Stimulated activated memory B cell treated with anti-CD40 and anti-IgM and Interleukin-4, amounts not matched to agents 10 μg/mL and 1 μg/mL and 100 μg/mL, for 72 hours (primary cell): ENCODE measurements around the gene MAML3.

Experiments used
- ATAC-seq: fragments of 150-1000 bp; cut with Tn5 transposase; 2 replicates; pipeline ENCODE4 v1.10.0; 2021
- H3K27ac Mint-ChIP-seq: one replicate; pipeline ENCODE4 v1.8.0; 2022; ENCODE audit warnings: mild to moderate bottlenecking, mixed read lengths
- H3K27me3 Mint-ChIP-seq: one replicate; pipeline ENCODE4 v1.8.0; 2022; ENCODE audit warnings: mixed read lengths
- H3K36me3 Mint-ChIP-seq: one replicate; pipeline ENCODE4 v1.8.0; 2022; ENCODE audit warnings: mixed read lengths
- H3K4me1 Mint-ChIP-seq: one replicate; pipeline ENCODE4 v1.8.0; 2022; ENCODE audit warnings: mixed read lengths
- H3K4me3 Mint-ChIP-seq: one replicate; pipeline ENCODE4 v1.8.0; 2022; ENCODE audit warnings: mild to moderate bottlenecking, moderate library complexity, mixed read lengths
- H3K9me3 Mint-ChIP-seq: one replicate; pipeline ENCODE4 v1.8.0; 2022; ENCODE audit warnings: mixed read lengths

The MAML3 gene

DNA sequence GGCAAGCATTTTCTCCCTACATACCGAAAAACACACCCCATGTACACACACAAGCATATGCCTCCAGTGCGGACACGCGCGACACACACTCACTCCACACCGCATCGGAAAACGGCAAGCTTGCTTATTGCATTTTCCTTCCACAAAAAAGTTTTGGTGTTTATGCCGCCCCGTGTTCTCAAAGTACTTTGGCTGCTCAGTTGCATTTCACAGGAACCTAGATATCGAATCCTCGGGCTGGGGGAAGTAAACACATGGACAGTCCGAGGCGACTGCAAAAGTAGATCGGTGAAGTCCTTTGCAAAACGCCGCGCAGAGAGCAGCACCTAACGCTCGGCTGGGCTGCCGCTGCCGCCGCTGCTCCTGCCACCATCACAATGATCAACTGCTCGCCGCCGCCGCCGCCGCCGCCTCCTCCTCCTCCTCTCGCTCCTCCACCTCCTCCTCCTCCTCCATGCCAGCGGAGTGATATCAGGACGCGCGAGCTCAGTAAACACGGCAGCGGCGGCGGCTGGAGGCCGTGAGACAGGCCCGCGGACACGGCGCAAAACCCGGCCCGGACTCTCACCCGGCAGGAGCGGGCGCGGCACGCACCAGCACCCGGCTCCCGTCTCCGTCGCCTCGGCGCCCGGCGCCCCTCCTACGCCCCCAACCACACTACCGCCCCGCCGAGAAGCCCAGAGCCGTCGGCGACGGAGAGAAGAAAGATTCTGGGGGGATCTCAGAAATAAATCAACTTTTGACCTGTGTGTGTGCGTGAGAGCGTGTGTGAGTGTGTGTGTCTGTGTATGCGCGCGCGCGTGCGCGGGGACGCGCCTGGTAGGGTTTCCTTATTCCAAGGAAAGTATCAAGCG, at the start of gene MAML3:
MAML3 (minus strand) TSS at position 467 of the 854 bp plus-strand sequence. CDS start 857 bp downstream, outside the sequence.
- H3K36me3 Mint-ChIP-seq, result no peaks in the 10 kb centered on the region
- peak within 1 kb of the TSS; percentile 80 for H3K4me3 Mint-ChIP-seq
- peaks cover 64% of the 10 kb centered on the region for H3K27me3 Mint-ChIP-seq
- H3K9me3 Mint-ChIP-seq, result no peaks in the 10 kb centered on the region
- H3K4me1 Mint-ChIP-seq, result peaks cover 35% of the 10 kb centered on the region
- H3K27ac Mint-ChIP-seq, result peak within 1 kb of the TSS; percentile 17
- ATAC-seq, result no peak

DNA sequence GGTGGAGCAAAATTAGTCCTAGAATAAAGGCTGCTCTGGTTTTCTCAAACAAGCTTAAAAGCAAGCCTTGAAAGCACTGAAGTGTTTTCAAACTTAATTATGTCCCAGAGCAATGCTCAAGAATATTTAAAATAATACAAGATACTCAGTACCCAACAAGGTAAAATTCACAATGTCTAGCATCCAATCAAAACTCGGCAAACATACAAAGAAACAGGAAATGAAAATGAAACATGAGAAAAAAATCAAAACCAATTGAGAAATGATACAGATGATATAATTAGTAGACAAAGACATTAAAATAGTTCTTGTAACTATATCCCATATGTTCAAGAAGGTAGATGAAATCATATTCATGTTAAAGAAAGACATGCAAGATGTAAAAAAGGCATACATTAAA, 45.0 kb upstream of the MAML3 start:
- Mint-ChIP-seq H3K36me3 (no peaks in the 10 kb centered on the region), H3K27ac (no peak overlapping the region), H3K4me3 (no peak overlapping the region), H3K4me1 (no peaks in the 10 kb centered on the region), H3K27me3 (peaks cover 55% of the 10 kb centered on the region), H3K9me3 (peaks cover 23% of the 10 kb centered on the region)
- no peak for ATAC-seq

DNA sequence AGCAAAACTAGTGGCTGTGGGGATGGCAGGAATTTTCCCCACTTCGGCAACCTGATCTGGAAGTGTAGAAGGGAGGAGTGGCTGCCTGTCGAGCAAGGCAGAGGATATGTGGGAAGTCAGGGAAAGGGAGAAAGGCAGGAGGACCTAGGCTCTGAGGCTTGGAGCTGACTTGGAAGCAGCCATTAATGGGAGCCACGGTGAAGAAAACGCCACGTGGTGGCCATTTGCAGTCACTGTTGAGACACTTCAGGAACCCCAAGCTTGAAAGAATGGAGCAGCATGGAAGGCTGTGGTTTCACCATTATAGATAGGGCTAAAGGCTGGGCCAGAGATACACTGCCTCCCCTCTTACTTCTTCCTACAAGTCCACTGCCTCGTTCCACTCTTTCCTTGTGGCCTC, 41.8 kb upstream of the MAML3 start:
- Mint-ChIP-seq H3K27ac (no peak overlapping the region), H3K36me3 (no peaks in the 10 kb centered on the region), H3K4me3 (no peak overlapping the region), H3K9me3 (peaks cover 17% of the 10 kb centered on the region), H3K4me1 (no peaks in the 10 kb centered on the region), H3K27me3 (peaks cover 62% of the 10 kb centered on the region)
- no peak for ATAC-seq

DNA sequence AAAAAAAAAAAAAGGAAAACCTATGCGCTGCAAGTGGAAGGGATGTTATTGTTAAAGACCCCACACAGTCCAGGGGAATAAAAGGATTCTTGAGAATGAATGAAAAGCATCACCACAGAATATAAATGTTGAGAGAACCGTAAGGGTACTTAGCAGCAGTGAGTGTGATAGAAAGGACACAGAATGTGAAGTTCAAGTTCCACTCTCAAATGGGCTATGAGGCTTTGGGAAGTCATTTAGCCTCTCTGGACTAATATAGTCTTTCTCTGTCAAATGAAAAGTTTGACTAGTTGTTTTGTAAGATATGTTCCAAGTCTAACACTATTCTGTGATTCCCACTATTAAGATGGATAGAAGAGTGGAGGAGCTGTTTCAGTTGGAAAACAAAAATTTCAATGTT, 35.8 kb upstream of the MAML3 start:
- H3K27ac Mint-ChIP-seq, result no peak overlapping the region
- peaks cover 11% of the 10 kb centered on the region for H3K27me3 Mint-ChIP-seq
- no peaks in the 10 kb centered on the region for H3K9me3 Mint-ChIP-seq
- no peak overlapping the region for H3K4me3 Mint-ChIP-seq
- H3K36me3 Mint-ChIP-seq, result no peaks in the 10 kb centered on the region
- no peak for ATAC-seq
- no peaks in the 10 kb centered on the region for H3K4me1 Mint-ChIP-seq

DNA sequence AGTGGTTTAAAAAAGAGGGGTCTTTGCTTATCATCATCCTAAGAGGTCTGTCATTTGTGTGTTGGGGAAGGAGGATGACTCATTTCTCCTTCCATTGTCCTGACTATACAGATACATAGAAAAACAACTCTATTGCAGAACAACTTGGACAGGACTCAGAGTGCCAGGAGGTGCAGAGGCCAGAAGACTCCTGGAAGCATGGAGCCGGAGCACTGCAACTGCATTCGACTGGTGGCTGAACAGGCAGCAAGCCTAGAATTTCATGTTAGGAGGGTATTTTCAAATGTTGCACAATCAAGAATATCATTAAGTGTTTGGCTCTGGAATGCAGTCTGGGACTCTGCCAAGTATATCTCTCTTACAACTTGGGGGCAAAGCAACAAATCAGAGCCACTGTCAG, 35.0 kb upstream of the MAML3 start:
- Mint-ChIP-seq H3K4me1 (no peaks in the 10 kb centered on the region), H3K4me3 (no peak overlapping the region), H3K27ac (no peak overlapping the region), H3K36me3 (no peaks in the 10 kb centered on the region), H3K9me3 (no peaks in the 10 kb centered on the region), H3K27me3 (peaks cover 8% of the 10 kb centered on the region)
- ATAC-seq, result no peak

DNA sequence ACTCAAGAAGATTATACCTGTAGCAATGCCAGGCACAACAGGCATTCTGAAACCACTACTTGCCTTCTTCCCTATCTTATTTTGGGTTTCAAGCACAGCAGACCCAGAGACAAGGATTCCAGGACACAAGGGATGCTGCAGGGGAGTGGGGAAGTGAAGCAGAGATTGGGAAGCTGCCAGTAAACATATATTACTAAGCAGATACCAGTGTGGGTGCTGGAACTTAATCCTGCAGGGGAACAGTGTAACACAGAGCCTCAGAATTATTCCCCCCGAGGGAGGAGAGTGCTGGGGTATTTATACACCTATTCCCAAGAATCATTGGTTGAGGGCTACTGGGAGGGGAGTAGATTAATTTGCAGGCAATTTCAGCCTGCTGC, 33.3 kb upstream of the MAML3 start:
- H3K36me3 Mint-ChIP-seq, result no peaks in the 10 kb centered on the region
- no peak for ATAC-seq
- H3K4me3 Mint-ChIP-seq, result no peak overlapping the region
- H3K4me1 Mint-ChIP-seq, result no peaks in the 10 kb centered on the region
- no peaks in the 10 kb centered on the region for H3K9me3 Mint-ChIP-seq
- H3K27me3 Mint-ChIP-seq, result no peaks in the 10 kb centered on the region
- H3K27ac Mint-ChIP-seq, result no peak overlapping the region

DNA sequence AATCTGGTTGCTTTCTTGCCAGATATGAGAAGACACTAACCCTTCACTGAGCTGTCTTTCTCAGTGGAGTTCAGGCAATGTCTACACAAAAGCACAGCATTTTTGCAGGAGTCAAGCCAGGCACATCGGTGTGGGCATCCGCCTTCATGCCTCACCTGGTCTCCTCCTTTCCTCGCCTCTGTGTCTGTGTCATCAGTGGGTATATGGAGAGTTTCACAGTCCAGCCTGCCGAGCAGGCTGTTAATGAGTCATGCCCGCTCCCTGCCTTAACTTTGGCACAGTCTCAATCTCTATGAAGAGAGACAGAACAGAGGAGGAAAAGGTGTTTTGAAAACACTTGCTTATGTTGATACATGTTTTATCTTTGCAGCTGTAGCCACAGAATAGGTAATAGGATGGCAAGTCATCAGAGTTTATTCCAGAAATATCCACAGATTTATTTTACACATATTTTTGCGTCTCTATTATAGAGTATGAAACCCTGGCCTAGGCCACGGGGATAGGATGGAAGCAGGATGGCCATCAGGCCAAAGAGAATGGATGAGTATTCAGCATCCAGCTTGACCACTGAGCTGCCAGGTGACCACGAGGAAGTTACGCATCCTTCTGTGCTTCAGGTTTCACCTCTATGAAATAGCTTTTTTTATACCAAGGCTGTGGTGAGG, 32.8 kb upstream of the MAML3 start:
- Mint-ChIP-seq H3K9me3 (no peaks in the 10 kb centered on the region), H3K36me3 (no peaks in the 10 kb centered on the region), H3K27ac (no peak overlapping the region), H3K4me1 (no peaks in the 10 kb centered on the region), H3K4me3 (no peak overlapping the region), H3K27me3 (no peaks in the 10 kb centered on the region)
- ATAC-seq, result no peak

DNA sequence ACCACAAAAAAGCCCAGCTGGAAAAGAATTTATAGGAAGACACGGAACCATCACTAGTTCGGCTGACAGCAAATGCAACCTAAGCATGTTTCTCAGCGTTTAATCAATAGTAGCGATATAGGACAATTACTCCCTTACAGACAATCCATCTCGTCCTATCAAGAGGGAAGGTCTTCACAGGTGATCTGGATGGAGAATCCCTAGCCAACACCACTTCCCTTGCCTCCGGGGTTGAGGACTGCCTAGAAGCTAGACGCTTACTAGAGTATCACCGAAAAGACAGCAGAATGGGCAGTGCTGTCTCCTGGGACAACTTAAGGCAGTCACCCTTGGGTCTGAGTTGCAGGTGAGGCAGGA, 32.1 kb upstream of the MAML3 start:
- Mint-ChIP-seq H3K9me3 (no peaks in the 10 kb centered on the region), H3K4me1 (no peaks in the 10 kb centered on the region), H3K27me3 (peaks cover under 1% of the 10 kb centered on the region), H3K27ac (no peak overlapping the region), H3K4me3 (no peak overlapping the region), H3K36me3 (no peaks in the 10 kb centered on the region)
- ATAC-seq, result no peak

DNA sequence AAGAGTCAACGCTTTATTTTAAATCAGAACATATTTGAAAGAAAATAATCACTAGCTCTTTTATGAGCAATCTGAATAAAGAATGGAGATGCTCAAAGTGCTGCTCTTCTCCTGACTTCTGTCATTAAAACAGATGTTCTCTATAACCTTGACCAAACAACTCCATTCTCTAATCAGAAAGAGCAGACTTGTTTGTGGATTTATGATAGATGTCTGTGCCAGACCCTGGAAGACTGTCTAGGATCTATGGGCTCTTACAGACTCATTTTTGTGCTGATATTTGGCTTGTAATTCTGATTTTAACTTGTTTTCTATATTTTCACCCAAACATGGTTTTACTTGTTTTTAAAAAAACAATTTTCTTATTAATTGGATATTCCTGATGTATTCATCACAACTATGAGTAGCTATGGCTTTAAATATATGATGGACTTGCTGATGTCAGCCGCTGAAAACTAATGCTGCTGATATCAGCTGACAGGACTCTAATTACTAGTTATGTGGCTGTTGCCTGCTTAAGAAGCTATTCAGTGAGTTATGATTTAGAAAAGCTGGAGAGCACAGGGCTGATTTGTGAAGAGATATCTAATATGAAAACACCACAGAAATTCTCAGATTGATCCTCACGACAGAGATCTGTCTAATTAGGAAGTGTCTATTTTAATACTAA, 31.6 kb upstream of the MAML3 start:
- H3K9me3 Mint-ChIP-seq, result no peaks in the 10 kb centered on the region
- no peak overlapping the region for H3K4me3 Mint-ChIP-seq
- ATAC-seq, result no peak
- peaks cover 6% of the 10 kb centered on the region for H3K27me3 Mint-ChIP-seq
- H3K27ac Mint-ChIP-seq, result no peak overlapping the region
- H3K36me3 Mint-ChIP-seq, result no peaks in the 10 kb centered on the region
- no peaks in the 10 kb centered on the region for H3K4me1 Mint-ChIP-seq

DNA sequence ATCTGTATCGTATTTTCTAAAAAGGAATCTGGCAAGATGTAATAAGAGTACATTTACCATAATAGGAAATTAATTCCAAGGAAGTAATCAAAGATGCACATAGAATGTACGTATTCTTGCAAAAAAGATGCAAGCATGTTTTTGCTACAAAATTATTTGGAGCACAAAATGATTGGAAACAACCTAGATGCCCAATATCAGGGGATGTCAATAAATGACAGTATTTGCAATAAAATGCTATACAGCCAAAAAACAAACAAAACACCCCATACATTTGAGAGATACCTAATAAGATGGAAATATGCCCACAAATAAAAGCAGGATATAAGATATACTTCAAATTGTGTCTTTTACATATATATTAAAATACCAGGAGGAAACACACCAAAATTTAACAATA, 29.3 kb upstream of the MAML3 start:
- ATAC-seq, result no peak
- Mint-ChIP-seq H3K27ac (no peak overlapping the region), H3K27me3 (peaks cover 27% of the 10 kb centered on the region), H3K4me3 (no peak overlapping the region), H3K4me1 (no peaks in the 10 kb centered on the region), H3K9me3 (no peaks in the 10 kb centered on the region), H3K36me3 (no peaks in the 10 kb centered on the region)

DNA sequence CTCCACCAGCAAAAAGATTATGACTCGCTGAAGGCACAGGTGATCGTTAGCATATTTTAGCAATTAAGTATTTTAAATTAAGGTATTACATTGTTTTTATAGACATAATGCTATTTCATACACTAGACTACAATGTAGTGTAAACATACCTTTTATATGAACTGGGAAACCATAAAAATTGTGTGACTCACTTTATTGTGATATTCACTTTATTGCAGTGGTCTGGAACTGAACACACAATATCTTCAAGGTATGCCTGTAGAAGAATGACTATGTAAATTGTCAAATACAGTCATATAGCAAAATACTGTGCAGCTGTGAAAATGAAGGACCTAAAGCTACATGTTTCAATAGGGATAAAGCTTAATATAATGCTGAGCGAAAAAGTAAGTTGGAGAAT, 26.6 kb upstream of the MAML3 start:
- Mint-ChIP-seq H3K36me3 (no peaks in the 10 kb centered on the region), H3K4me3 (no peak overlapping the region), H3K27ac (no peak overlapping the region), H3K27me3 (peaks cover 46% of the 10 kb centered on the region), H3K4me1 (no peaks in the 10 kb centered on the region), H3K9me3 (peaks cover 3% of the 10 kb centered on the region)
- ATAC-seq, result no peak

DNA sequence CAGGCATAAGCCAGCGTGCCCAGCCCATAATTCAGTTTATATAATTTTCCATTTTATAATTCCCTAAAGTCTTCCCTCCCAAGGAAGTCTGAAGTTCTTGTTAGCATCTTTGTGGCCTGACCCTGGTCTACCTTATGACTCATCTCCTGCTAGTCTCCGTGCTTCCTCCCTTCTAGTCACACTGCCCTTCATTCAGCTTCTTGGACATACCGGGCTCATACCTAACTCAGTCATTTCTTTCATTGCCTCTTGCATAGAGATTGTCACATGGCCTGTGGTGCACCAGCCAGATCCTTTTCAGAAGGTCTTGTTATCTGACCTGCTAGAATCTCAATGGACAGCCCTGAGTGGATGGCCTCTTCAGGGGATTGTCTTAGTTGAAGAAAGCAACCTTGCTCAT, 22.8 kb upstream of the MAML3 start:
- ATAC-seq, result no peak
- Mint-ChIP-seq H3K4me1 (no peaks in the 10 kb centered on the region), H3K4me3 (no peak overlapping the region)

DNA sequence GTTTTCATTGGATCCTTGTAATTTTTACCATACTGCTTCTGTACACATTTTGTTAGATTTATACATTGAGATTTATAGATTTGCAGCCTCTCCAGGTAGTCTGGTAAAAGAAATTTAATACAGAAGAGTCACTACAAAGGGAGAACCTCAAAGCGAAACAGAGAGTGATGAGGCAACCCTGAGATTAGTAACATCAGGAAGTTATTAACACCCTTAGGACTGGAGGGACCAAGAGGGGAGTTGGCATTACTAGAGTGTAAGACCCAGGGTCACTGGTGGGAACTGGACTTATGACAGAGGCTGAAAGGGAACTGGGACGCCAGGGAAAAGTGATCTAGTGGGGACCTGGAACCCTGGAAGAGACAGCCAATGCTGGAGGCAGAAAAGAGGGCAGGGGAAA, 20.6 kb upstream of the MAML3 start:
- Mint-ChIP-seq H3K36me3 (no peaks in the 10 kb centered on the region), H3K4me1 (no peaks in the 10 kb centered on the region), H3K9me3 (peaks cover 6% of the 10 kb centered on the region), H3K27me3 (peaks cover 48% of the 10 kb centered on the region), H3K4me3 (no peak overlapping the region), H3K27ac (no peak overlapping the region)
- no peak for ATAC-seq

More for the DNA sequence above, 22.8 kb upstream of the MAML3 start:
- H3K27me3 Mint-ChIP-seq, result peaks cover 57% of the 10 kb centered on the region
- no peaks in the 10 kb centered on the region for H3K36me3 Mint-ChIP-seq
- H3K27ac Mint-ChIP-seq, result no peak overlapping the region
- H3K9me3 Mint-ChIP-seq, result peaks cover 3% of the 10 kb centered on the region

DNA sequence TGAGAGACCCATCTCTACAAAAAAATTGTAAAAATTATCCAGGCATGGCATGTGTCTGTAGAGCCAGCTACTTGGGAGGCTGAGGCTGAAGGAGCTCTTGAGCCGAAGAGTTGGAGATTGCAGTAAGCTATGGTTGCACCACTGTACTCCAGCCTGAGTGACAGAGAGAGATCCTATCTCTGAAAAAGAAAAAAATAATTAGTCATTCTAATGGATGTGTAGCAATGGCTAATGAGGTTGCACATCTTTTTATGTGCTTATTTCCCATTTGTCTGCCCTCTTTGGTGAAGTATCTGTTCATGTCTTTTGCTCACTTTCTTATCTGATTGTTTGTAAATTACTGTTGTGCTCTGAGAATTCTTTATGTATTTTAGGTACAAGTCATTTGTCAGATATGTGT, 19.0 kb upstream of the MAML3 start:
- H3K9me3 Mint-ChIP-seq, result peaks cover 12% of the 10 kb centered on the region
- no peak overlapping the region for H3K4me3 Mint-ChIP-seq
- H3K27me3 Mint-ChIP-seq, result peaks cover 45% of the 10 kb centered on the region
- peaks cover 5% of the 10 kb centered on the region for H3K36me3 Mint-ChIP-seq
- ATAC-seq, result no peak
- no peaks in the 10 kb centered on the region for H3K4me1 Mint-ChIP-seq
- H3K27ac Mint-ChIP-seq, result no peak overlapping the region

DNA sequence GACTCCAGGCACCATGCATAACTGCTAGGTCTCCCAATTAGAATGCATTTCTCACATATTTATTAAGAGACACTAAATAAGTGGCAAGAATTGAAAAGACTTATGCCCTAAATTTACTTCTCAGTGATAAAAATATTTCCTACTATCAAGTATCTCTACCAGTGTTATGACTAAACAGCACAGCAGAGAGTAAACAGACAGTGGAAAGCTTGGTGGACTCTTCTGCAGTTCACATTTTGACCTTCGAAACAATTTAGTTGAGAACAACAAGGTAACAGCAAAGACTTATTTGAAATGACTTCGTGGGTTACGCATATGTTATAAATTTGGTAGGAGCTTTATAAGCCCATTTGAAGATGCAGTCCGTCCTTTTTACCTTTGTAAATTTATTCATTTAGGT, 16.3 kb upstream of the MAML3 start:
- peaks cover 9% of the 10 kb centered on the region for H3K9me3 Mint-ChIP-seq

DNA sequence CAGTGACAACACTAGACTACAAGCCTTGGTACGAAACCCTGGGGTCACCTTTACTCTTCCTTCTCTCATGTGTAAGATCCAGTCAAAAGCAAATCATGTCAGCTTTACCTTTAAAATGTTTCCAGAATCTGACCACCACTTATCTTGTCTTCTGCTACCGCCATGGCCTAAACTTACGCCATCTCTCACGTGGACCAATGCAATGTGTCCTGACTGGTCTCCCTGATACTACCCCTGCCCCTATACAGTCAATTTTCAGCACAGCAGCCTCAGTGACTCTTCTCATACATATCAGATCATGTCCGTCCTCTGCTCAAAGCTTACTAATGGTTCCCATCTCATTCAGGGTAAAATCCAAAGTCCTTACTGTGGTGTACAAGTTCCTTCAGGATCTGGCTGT, 15.0 kb upstream of the MAML3 start:
- Mint-ChIP-seq H3K36me3 (peaks cover 5% of the 10 kb centered on the region), H3K27ac (no peak overlapping the region), H3K27me3 (peaks cover 45% of the 10 kb centered on the region)

More for the DNA sequence above, 16.3 kb upstream of the MAML3 start:
- Mint-ChIP-seq H3K27ac (no peak overlapping the region), H3K4me3 (no peak overlapping the region), H3K36me3 (peaks cover 5% of the 10 kb centered on the region), H3K27me3 (peaks cover 43% of the 10 kb centered on the region), H3K4me1 (no peaks in the 10 kb centered on the region)
- ATAC-seq, result no peak

More for the DNA sequence above, 15.0 kb upstream of the MAML3 start:
- Mint-ChIP-seq H3K9me3 (peaks cover 9% of the 10 kb centered on the region), H3K4me3 (no peak overlapping the region), H3K4me1 (no peaks in the 10 kb centered on the region)
- ATAC-seq, result no peak
